Tibial artery (tissue), 4 donors: ENCODE measurements around the gene CCDC71.

Source experiments
- DNase-seq, 2 donors: peaks; one replicate each; pipeline ENCODE4 v3.0.0-alpha.2; 2019
- H3K27ac ChIP-seq, 2 donors: fragments of 200-600 bp; sonication (generic) in 1 of 2; 1 replicate in 1 of 2; 2 replicates in 1 of 2; pipeline ENCODE4 v1.5.1; 2018 to 2019; ENCODE audit warnings: mild to moderate bottlenecking in 1 of 2
- H3K27me3 ChIP-seq, 2 donors: fragments of 200-600 bp; sonication (generic) in 1 of 2; one replicate each; pipeline versions ENCODE4 v1.5.1 to v1.6.0; 2016 to 2019
- H3K36me3 ChIP-seq, 3 donors: fragments of 200-600 bp; sonication (generic) in 2 of 3; one replicate each; pipeline ENCODE4 v1.5.1; 2016 to 2019; ENCODE audit warnings: mild to moderate bottlenecking in 2 of 3
- H3K4me1 ChIP-seq, 4 donors: fragments of 200-600 bp; sonication (generic) in 2 of 4; 1 replicate in 3 of 4; 2 replicates in 1 of 4; pipeline ENCODE4 v1.5.1; 2016 to 2019
- H3K4me3 ChIP-seq, 2 donors: fragments of 200-600 bp; sonication (generic) in 1 of 2; 1 replicate in 1 of 2; 2 replicates in 1 of 2; pipeline ENCODE4 v1.5.1; 2018 to 2019; ENCODE audit warnings: mild to moderate bottlenecking in 2 of 2
- H3K9me3 ChIP-seq, 3 donors: fragments of 200-600 bp; sonication (generic) in 1 of 3; one replicate each; pipeline ENCODE4 v1.5.1; 2016 to 2019
- CTCF ChIP-seq, 2 experiments: fragments of 200-600 bp in 1 of 2; fragments of 450-650 bp in 1 of 2; IDR thresholded peaks; one replicate each; pipeline ENCODE4 v1.5.1; 2017 to 2019; ENCODE audit warnings: antibody characterized with exemption in 2 of 2, mild to moderate bottlenecking in 1 of 2, moderate library complexity in 1 of 2
- intact Hi-C: fragments of 100-400 bp; cut with DNase I; formaldehyde crosslinking; loops from one replicate; pipeline ENCODE4 v1.15.0; 2023; ENCODE audit warnings: low total_unique reads

CCDC71 gene

GRCh38 chr3:49166752-49167556, 823 bp upstream of the CCDC71 start:
- peak overlapping the region; percentile 72 to 89 for H3K4me3 ChIP-seq
- no peak for TF ChIP-seq CTCF (IDR thresholded peaks at IDR 0.05)
- intact Hi-C loops: no loop called here
- H3K36me3 ChIP-seq: peaks cover 7 to 23% (median 23%) of the 10 kb centered on the region in 3 donors
- H3K9me3 ChIP-seq: no peaks in the 10 kb centered on the region
- H3K27me3 ChIP-seq: no peaks in the 10 kb centered on the region
- H3K4me1 ChIP-seq: peaks cover 0 to 33% (median 28%) of the 10 kb centered on the region in 4 donors
- DNase-seq: no peak
- peak overlapping the region; percentile 86 to 94 for H3K27ac ChIP-seq

- intact Hi-C loops: no loop called here
- no peak for DNase-seq
- H3K36me3 ChIP-seq: peaks cover 7 to 32% (median 29%) of the 10 kb centered on the region in 3 donors
- peak overlapping the region; percentile 72 to 89 for H3K4me3 ChIP-seq
- TF ChIP-seq CTCF (IDR thresholded peaks at IDR 0.05): no peak
- no peaks in the 10 kb centered on the region for H3K27me3 ChIP-seq
- H3K4me1 ChIP-seq: peaks cover 0 to 22% (median 19%) of the 10 kb centered on the region in 4 donors
- H3K9me3 ChIP-seq: no peaks in the 10 kb centered on the region
- H3K27ac ChIP-seq: peak overlapping the region; percentile 86 to 94
Measured at GRCh38 chr3:49164983-49165720, 979 bp downstream of the CCDC71 start.

- no peak overlapping the region for H3K4me3 ChIP-seq
- no peak for TF ChIP-seq CTCF (IDR thresholded peaks at IDR 0.05)
- DNase-seq: no peak
- H3K4me1 ChIP-seq: peaks cover 0 to 22% (median 19%) of the 10 kb centered on the region in 4 donors
- no peak overlapping the region for H3K27ac ChIP-seq
- H3K27me3 ChIP-seq: no peaks in the 10 kb centered on the region
- intact Hi-C loops: no loop called here
- no peaks in the 10 kb centered on the region for H3K9me3 ChIP-seq
- H3K36me3 ChIP-seq: peaks cover 7 to 32% (median 29%) of the 10 kb centered on the region in 3 donors
Measured at GRCh38 chr3:49163609-49164008, 2.5 kb downstream of the CCDC71 start.

GRCh38 chr3:49162751-49163419, 3.2 kb downstream of the CCDC71 start:
- no peak for TF ChIP-seq CTCF (IDR thresholded peaks at IDR 0.05)
- H3K9me3 ChIP-seq: no peaks in the 10 kb centered on the region
- H3K4me3 ChIP-seq: no peak overlapping the region
- peaks cover 0 to 22% (median 19%) of the 10 kb centered on the region in 4 donors for H3K4me1 ChIP-seq
- intact Hi-C loops: no loop called here
- H3K27me3 ChIP-seq: no peaks in the 10 kb centered on the region
- no peak for DNase-seq
- H3K27ac ChIP-seq: no peak overlapping the region
- peaks cover 7 to 32% (median 29%) of the 10 kb centered on the region in 3 donors for H3K36me3 ChIP-seq

GRCh38 chr3:49161808-49162530, 4.2 kb downstream of the CCDC71 start:
- Histone ChIP-seq H3K27me3 (no peaks in the 10 kb centered on the region), H3K4me1 (peaks cover 0 to 21% (median 19%) of the 10 kb centered on the region in 4 donors), H3K27ac (no peak overlapping the region), H3K9me3 (no peaks in the 10 kb centered on the region), H3K4me3 (no peak overlapping the region), H3K36me3 (peaks cover 7 to 32% (median 29%) of the 10 kb centered on the region in 3 donors)
- intact Hi-C loops: no loop called here
- no peak for TF ChIP-seq CTCF (IDR thresholded peaks at IDR 0.05)
- DNase-seq: no peak
